VCaP (cell line): Measurements from ENCODE around the gene ASIC4.

Experiments
- H3K27ac ChIP-seq: fragments of 450-650 bp; 2 replicates; pipeline ENCODE4 v1.5.1; 2017
- CTCF ChIP-seq: fragments of 450-650 bp; conservative IDR thresholded peaks from 2 replicates; pipeline ENCODE4 v1.5.1; 2017; ENCODE audit warnings: mild to moderate bottlenecking, moderate library complexity

The ASIC4 gene

DNA sequence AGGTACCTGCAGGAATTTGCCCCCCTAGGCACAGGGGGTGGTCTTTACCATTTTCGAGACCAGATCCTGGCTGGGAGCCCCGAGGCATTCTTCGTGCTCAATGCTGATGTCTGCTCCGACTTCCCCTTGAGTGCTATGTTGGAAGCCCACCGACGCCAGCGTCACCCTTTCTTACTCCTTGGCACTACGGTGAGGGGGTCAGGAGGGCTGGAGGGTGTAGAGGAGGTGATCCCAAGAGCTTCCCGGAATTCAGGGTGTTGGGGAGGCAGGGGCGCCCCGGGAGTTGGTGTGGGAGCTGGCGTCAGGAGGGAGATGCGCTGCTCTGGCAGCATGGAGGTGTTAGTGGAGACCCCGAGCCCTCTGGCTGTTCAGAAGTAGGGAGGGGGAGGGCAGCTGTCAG, 12.4 kb upstream of the ASIC4 start:
- no peak overlapping the region for H3K27ac ChIP-seq
- TF ChIP-seq CTCF: no peak

DNA sequence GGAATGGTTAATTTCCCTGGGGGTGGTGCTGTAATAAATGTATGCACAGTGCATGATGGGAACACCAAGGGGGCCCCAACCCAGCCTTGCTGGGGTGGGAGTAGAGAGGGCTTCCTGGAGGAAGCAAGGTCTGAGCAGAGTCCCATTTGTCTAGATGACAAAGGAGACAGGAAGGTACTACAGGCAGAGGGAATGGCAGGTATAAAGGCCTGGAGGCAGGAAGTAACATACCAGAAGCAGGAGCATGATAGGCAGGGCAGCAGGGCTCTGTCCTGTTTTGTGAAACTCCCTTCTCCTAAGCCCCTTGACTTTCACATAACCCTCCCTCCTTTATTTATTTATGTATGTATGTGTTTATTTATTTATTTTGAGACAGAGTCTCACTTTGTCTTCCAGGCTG, 11.7 kb upstream of the ASIC4 start:
- TF ChIP-seq CTCF: no peak
- H3K27ac ChIP-seq: no peak overlapping the region

GRCh38 chr2:219505585-219505984, 8.7 kb upstream of the ASIC4 start:
- no peak overlapping the region for H3K27ac ChIP-seq
- no peak for TF ChIP-seq CTCF

GRCh38 chr2:219506153-219506801, 8.0 kb upstream of the ASIC4 start:
- TF ChIP-seq CTCF: no peak
- no peak overlapping the region for H3K27ac ChIP-seq

DNA sequence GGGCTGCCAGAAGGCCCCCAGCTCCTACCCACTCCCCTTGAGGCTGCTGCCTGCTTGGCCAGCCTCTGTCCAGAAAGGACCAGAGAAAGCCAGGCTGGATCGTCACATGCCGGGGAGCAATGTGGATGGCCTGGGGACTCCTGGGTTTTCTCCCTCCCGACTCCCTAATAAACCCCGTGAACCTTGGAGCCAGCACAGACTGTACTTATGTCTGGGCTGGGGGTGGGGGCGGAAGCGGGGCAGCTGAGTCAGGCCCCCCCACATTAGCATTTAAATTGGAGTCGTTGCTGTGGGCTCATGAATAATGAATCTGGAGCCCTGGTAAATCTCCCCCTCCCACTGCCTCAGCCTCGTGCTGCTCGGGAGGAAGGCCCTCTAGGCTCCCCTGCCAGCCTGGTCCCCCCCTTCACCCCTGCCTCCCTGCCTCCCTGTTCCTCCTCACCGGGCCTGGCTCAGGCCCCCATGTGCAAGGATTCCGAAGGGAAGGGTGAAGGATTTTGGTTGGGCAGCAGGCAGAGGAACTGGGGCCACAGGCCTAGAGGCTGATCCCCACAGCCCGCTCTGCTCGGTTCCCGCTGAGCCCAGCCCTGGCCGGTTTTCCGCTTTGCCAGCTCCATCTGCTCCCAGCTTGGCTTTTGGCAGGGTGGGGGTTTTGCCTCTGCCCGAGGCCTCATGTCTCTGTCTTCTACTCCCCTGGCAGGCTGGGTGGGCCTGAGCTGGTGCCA, 7.3 kb upstream of the ASIC4 start:
- no peak overlapping the region for H3K27ac ChIP-seq
- no peak for TF ChIP-seq CTCF

DNA sequence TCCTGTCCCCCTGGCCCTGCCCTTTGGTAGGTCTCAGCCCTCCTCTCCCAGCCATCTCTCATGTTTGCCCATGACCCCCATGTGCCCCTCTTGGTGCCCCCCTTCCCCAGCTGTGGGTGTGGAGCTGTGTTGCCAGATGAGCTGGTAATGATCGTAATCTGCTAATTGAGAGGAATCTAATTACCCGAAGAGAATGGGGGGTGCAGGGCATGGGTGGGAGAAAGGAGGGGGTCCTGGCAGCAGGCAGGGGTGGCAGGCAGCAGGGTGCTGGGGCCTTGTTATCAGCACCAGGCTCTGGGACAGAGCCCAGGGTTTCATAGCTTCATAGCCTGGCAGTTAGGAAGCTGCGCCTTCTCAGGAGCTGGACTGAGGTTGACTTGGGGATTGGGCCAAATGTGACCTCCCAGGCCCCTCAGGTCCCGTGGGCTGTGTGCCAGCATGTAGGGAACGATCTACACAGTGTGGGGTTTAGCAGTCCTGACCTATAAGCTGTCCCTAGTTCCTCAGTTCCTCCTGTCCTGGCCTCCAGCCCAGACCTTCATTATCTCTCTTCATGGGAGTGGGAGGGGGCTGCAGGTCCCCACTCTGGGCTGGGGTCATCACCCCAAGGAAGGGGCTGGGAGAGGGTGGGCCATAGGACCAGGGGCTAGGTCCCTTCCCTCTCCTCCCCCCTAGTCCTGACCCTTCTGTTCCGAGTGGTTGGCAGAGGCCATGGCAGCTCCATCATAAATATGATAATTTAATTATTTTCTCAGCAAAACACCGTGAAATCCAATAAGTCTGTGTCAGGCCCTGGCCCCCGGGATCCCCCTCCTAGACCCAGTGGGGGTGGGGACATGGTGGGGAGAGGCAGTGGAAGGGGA, 6.5 kb upstream of the ASIC4 start:
- TF ChIP-seq CTCF: no peak
- H3K27ac ChIP-seq: no peak overlapping the region

GRCh38 chr2:219508444-219508734, 5.9 kb upstream of the ASIC4 start:
- no peak overlapping the region for H3K27ac ChIP-seq
- no peak for TF ChIP-seq CTCF
